Pulmonary artery endothelial cell (primary cell): Measurements from ENCODE around the gene LRCOL1. TPM values are rescaled to one million over a fixed set of nuclear protein-coding genes. Genes with fewer than 3 reads are reported as not detected.
"Not testable (repeated sequence)": the region's sequence is repeated elsewhere in the genome, so short reads cannot be mapped to it uniquely, and the experiment has no call there.

Source experiments
- DNase-seq: peaks from one replicate; pipeline ENCODE4 v3.0.0-alpha.2; 2011; ENCODE audit warnings: low read depth, low spot score
- total RNA-seq: library from RNA; depleted of rRNA; stranded (reverse); fragments of >200 nt; gene quantifications from 2 replicates; pipeline ENCODE4 v1.2.3, GENCODE V29; 2014

LRCOL1 gene
- total RNA-seq, 1 donor from 2014 or later, result not detected

GRCh38 chr12:132602572-132603239 is 7.7 kb downstream of the LRCOL1 start:
- DNase-seq, result no peak

DNA sequence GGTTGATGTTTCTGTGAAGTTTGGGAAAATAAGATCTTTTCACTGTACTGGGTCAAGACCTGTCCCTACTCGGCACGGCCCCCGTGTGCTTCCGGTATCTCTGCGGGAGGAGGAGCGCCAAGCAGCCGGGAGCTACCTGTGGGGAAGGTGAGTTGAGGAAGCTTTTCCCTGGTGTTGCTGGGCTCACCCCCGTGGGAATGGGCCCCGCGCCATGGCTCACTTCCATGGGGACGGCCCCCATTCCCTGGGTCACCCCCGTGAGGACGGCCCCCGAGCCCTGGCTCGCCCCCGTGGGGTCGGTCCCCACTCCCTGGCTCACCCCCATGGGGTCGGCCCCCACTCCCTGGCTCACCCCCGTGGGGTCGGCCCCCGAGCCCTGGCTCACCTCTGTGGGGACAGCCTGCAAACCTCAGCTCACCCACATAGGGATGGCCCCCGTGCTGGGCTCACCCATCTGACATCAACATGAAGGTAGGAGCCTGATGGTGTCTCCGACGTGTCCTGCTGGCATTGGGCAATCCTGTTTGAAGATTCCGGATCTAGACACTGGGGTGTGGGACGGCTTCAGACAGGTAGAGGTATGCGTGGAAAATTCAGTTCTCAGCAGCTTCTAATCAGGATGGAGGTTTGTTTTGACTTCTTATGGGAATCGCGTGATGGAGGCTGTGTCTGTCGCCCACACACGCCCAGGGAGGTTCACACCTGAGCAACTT is 9.1 kb downstream of the LRCOL1 start:
- DNase-seq, result no peak

DNA sequence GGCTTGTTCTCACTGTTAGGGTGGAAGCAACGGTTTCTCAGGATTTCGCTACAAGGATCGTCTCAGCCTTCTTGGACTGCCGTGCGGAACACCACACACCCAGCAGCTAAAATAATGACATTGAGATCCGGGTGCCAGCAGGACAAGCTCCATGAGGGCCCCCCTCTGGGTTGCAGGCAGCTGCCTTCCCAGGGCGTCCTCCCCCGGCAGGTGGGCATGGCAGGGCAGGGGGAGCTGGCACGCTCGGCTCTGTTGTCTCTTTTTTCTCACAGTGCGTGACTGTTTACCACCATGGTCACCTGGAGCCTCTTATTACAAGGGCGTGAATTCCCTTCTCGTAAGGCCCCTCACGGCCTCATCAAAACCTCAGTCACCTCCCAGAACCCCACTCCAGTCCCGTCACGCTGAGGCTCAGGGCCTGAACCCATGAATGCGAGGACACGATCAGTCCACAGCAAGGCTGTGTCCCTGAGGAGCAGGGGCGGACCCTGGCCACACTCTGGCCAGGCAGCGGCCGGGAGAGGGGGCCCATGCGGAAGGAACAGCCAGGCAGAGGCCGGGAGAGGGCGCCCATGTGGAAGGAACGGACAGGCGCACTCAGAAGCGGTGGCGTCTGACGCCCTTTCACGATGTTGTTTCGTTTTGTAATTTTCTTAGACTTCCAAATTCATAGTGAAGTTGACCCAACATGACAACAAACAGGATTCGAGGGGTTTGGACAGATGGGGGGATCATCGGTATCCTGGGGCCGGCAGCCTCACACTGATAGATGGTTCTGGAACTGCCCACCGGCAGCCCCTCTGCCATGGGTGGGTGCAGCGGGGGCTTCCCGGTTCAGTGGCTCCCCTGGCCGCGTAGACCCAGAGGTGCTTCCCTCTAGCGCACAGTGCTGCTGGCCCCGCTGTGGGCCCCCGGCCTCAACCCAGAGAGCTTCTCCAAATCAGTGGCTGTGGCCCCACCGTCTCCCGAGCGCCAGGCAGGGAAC is 10.0 kb downstream of the LRCOL1 start:
- no peak for DNase-seq

DNA sequence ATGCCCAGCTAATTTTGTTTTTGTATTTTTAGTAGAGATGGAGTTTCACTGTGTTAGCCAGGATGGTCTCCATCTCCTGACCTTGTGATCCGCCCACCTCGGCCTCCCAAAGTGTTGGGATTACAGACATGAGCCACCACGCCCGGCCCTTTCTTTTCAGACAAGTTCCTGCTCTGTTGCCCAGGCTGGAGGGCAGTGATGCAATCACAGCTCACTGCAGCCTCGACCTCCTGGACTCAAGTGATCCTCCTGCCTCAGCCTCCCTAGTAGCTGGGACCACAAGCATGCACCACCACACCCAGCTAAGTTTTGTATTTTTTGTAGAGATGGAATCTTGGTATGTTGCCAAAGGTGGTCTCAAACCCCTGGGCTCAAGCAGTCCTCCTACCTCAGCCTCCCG is 10.9 kb downstream of the LRCOL1 start:
- not testable (repeated sequence) for DNase-seq

DNA sequence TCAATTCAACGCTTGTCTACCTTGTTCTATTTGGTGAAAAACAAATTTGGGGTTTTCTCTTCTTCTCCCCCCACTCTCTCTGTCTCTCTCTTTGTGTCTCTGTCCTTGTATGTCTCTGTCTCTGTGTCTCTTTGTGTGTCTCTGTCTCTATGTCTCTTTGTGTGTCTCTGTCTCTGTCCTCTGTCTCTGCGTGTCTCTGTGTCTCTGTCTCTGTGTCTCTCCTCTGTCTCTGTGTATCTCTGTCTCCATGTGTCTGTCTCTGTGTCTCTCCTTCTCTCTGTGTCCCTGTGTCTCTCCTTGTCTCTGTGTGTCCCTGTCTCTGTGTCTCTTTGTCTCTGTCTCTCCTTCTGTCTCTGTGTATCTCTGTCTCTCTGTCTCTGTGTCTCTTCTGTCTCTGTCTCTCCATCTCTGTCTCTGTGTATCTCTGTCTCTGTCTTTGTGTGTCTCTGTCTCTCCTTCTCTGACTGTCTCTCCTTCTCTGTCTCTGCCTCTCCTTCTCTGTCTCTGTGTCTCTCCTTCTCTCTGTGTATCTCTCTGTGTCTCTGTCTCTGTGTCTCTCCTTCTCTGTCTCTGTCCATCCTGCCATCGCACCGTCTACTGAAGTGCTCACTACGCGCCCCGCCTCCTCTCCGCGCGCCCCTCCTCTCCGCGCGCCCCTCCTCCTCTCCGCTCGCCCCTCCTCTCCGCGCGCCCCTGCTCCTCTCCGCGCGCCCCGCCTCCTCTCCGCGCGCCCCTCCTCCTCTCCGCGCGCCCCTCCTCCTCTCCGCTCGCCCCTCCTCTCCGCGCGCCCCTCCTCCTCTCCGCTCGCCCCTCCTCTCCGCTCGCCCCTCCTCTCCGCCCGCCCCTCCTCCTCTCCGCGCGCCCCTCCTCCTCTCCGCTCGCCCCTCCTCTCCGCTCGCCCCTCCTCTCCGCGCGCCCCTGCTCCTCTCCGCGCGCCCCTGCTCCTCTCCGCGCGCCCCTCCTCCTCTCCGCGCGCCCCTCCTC is 12.8 kb downstream of the LRCOL1 start:
- no peak for DNase-seq

DNA sequence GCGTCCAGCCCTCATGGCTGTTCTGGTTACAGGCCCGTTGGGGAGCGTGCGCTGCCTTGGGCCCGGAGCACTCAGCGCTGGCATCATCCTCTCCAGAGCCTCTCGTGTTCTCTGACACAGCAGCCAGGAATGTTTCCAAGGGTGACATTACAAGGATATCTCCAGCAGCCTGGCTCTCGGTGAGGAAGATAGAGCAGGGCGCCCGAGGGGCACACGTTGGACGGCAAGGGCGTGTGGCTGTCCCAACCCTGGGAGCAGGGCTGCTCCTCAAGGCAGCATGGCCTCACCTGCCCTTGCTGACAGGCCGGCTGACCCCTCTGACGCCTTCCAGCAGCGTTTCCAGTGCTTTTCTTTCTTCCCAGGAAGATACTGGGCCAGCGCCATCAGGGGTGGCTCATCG is 14.4 kb downstream of the LRCOL1 start:
- DNase-seq, result no peak

- no peak for DNase-seq
Observed at GRCh38 chr12:132595183-132595582, 15.2 kb downstream of the LRCOL1 start.

- DNase-seq, result peak; percentile 89
Observed at GRCh38 chr12:132593938-132594358, 16.4 kb downstream of the LRCOL1 start.

DNA sequence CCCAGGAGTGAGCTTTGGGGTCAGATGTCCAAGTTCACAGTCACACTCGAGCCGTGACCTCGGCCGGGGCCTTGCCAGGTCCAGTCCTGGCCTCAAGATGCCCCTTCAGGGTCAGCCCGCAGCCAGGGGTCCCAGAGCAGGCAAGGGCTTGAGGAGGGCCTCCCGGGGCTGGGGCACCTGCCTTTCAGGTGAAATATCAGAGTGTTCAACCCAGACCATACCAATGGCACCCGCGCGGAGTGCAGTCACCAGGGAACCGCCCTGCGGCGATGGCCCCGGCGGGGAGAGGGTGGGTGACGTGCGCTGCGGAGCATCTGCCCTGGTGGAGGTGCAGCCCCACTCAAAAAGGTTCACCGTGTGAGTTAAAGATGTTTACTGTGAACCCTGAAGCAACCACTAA is 16.9 kb downstream of the LRCOL1 start:
- DNase-seq, result no peak

DNA sequence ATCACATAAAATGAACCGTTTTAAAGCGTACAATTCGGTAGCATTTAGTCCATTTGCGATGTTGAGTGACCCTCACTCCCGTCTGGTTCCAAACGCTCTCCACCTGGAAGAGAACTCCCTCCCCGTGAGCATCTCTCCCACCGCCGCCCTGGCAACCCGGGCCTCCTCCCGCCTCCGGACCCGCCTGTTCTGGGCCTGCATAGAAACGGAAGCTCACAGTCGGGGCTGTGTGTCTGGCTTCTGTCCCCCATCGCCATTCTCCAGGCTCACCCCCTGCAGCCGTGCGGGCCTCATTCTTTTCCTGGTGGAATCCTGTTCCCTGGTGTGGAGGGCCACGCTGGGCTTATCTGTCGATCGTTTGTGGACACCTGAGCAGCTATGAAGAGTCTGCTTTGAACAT is 17.3 kb downstream of the LRCOL1 start:
- no peak for DNase-seq

GRCh38 chr12:132592282-132592970 is 18.0 kb downstream of the LRCOL1 start:
- DNase-seq, result no peak

DNA sequence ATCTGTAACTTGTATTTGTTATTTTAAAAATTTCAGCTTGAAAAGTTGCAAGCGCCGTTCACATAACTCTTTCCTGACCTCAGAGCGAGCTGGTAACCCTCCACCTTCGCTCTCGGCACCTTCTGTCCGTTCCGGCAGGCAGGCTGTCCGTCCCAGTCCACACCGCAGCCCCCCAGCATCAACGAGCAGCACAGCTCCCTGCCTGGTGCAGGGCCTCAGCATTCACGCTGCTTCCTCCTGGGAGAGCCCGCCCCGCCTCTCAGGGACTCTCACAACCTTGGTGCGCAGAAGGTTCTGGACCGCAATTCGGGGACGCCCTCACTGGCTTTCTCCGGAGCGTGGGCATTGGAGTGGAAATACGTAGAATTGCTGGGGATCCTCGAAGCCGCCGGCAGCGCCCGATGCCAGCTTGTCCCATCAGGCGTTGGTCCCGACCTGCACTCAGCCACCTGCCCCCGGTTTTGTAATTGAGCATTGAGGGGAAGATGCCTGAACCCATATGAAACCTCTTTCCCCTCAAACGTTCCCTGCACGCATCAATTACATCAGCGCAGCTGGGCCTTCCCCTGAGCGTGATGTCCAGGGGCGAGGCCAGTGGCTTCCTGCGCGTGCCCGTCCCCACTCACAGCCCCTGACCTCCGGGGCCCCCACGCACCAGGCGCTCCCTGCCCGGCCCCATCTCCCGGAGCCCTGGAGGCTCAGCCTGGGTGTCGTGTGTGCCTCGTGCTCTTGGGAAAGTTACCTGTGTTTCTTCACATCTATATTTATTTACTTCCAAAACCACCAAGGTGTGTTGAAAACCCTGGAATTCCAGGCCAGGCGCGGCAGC is 19.1 kb downstream of the LRCOL1 start:
- no peak for DNase-seq

GRCh38 chr12:132588821-132589669 is 21.3 kb downstream of the LRCOL1 start:
- no peak for DNase-seq

DNA sequence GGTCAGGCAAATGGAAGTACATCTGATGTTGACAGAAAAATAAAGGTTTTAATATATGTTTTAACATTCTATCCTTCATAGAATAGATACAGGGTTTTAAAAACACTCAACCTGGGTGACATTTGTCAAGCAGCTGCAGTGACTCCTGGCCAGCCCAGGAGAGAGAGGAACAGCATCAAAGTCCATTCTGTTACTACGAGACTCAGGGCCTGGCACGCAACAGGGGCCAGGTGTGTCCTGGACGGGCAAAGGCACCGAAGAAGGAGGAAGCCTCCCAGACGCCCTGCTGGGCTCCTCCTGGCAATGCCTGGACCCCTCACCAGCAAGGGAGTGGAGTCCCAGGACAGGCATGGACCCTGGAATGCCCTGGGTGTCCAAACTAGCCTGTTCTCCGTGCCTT is 22.1 kb downstream of the LRCOL1 start:
- DNase-seq, result no peak

- DNase-seq, result no peak
Observed at GRCh38 chr12:132587781-132588180, 22.6 kb downstream of the LRCOL1 start.

DNA sequence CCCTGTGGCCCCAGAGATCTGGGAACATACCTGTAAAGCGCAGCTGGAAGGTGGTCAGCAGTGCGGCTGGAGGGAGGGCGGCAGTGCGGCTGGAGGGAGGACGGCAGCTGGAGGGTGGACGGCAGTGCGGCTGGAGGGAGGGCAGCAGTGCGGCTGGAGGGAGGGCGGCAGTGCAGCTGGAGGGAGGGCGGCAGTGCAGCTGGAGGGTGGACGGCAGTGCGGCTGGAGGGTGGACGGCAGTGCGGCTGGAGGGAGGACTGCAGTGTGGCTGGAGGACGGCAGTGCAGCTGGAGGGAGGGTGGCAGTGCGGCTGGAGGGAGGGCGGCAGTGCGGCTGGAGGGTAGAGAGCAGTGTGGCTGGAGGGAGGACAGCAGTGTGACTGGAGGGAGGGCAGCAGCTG is 23.5 kb downstream of the LRCOL1 start:
- no peak for DNase-seq

- DNase-seq, result no peak
Observed at GRCh38 chr12:132585177-132585576, 25.2 kb downstream of the LRCOL1 start.

GRCh38 chr12:132584429-132584828 is 26.0 kb downstream of the LRCOL1 start:
- DNase-seq, result no peak
